Measurements from ENCODE around the gene LRP3.

LRP3 gene

DNA sequence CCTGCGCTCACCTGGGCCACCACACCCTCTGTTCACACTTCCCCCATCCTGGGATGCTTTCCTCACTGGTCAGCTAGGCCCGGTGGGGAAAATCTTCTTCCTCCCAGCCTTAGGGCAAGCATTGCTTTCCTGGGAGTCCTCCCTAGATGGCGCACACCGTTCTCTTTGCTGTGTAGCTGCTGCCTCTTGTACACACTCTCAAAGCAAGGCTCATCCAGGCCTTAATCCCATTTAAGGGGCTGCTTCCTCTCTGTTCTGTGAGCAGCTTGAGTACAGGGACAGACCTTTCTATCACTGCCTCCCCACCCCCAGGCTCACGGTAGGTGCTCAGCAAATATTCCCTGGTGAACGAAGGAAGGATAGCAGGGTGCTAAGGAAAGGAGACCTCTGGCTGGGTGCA, 20.5 kb downstream of the LRP3 start:
- CTCF ChIA-PET = interaction anchor here (1.4 kb wide), 1 partner anchor 191 kb away, joined by 3 read pairs; no protein-coding TSS in a partner anchor
- TF ChIP-seq, protein P1, sequence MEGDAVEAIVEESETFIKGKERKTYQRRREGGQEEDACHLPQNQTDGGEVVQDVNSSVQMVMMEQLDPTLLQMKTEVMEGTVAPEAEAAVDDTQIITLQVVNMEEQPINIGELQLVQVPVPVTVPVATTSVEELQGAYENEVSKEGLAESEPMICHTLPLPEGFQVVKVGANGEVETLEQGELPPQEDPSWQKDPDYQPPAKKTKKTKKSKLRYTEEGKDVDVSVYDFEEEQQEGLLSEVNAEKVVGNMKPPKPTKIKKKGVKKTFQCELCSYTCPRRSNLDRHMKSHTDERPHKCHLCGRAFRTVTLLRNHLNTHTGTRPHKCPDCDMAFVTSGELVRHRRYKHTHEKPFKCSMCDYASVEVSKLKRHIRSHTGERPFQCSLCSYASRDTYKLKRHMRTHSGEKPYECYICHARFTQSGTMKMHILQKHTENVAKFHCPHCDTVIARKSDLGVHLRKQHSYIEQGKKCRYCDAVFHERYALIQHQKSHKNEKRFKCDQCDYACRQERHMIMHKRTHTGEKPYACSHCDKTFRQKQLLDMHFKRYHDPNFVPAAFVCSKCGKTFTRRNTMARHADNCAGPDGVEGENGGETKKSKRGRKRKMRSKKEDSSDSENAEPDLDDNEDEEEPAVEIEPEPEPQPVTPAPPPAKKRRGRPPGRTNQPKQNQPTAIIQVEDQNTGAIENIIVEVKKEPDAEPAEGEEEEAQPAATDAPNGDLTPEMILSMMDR (IDR thresholded peaks at IDR 0.05; ENCODE audit: control extremely low read depth, extremely low read depth, low read depth, missing control alignments) = no peak
- DNase-seq (ENCODE audit: extremely low spot score) = no peak
- POLR2A ChIA-PET = no interaction called here

- ChIA-PET POLR2A (no interaction called here), CTCF (no interaction called here)
- TF ChIP-seq, protein P1 (IDR thresholded peaks at IDR 0.05; ENCODE audit: control extremely low read depth, extremely low read depth, low read depth, missing control alignments) = no peak
- no peak for DNase-seq (ENCODE audit: extremely low spot score)
These were observed 21.5 kb downstream of the LRP3 start for GRCh38 chr19:33215438-33216197.

- ChIA-PET POLR2A (no interaction called here), CTCF (no interaction called here)
- TF ChIP-seq, protein P1 (IDR thresholded peaks at IDR 0.05; ENCODE audit: control extremely low read depth, extremely low read depth, low read depth, missing control alignments) = no peak
- no peak for DNase-seq (ENCODE audit: extremely low spot score)
These were observed 22.2 kb downstream of the LRP3 start for GRCh38 chr19:33216198-33216830.

GRCh38 chr19:33217881-33218280, 23.8 kb downstream of the LRP3 start:
- TF ChIP-seq, protein P1 (IDR thresholded peaks at IDR 0.05; ENCODE audit: control extremely low read depth, extremely low read depth, low read depth, missing control alignments) = no peak
- ChIA-PET CTCF (no interaction called here), POLR2A (no interaction called here)
- no peak for DNase-seq (ENCODE audit: extremely low spot score)

GRCh38 chr19:33219261-33219815, 25.2 kb downstream of the LRP3 start:
- TF ChIP-seq, protein P1 (IDR thresholded peaks at IDR 0.05; ENCODE audit: control extremely low read depth, extremely low read depth, low read depth, missing control alignments) = no peak
- POLR2A ChIA-PET = no interaction called here
- no peak for DNase-seq (ENCODE audit: extremely low spot score)
- CTCF ChIA-PET = interaction anchor here (1.0 kb wide), 1 partner anchor 188 kb away, joined by 3 read pairs; no protein-coding TSS in a partner anchor

DNA sequence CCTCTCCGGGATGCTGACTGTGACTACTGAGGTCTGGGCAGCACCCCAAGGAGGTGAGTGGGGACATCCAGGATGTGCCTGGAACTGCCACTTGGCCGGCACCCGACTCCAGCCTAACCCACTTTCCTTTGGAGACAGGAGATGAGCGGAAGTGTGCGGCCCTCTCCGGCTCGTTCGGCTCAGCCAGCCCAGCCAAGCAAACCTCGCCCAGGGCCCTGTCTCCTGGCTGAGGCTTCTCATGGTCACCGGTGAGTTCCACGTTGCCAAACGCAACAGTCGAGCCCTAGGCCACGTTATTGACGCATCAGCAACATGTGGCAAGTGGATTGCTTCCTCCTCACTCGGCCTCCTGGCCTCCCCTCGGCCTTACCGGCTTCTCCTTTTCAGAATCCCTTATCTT, 26.0 kb downstream of the LRP3 start:
- ChIA-PET POLR2A (no interaction called here), CTCF (no interaction called here)
- DNase-seq (ENCODE audit: extremely low spot score) = no peak
- TF ChIP-seq, protein P1 (IDR thresholded peaks at IDR 0.05; ENCODE audit: control extremely low read depth, extremely low read depth, low read depth, missing control alignments) = no peak

Data from GM10248 (cell line).